Cardiac muscle cell (in vitro differentiated cells and primary cell): Measurements from ENCODE around the gene FHOD3. TPM values are rescaled to one million over a fixed set of nuclear protein-coding genes. Genes with fewer than 3 reads are reported as not detected.
A peak's percentile ranks its signal among the peaks of the same experiment; 100 is the strongest.

Experiments used
- DNase-seq, 2 donors: peaks; one replicate each; pipeline versions ENCODE4 v3.0.0 to v3.0.0-alpha.2; 2010 to 2017; ENCODE audit warnings: low read depth in 1 of 2, low spot score in 1 of 2
- H3K27ac ChIP-seq: fragments of 200-600 bp; sonication (generic); 2 replicates; pipeline ENCODE4 v1.5.1; 2016
- H3K27me3 ChIP-seq: fragments of 200-600 bp; sonication (generic); 2 replicates; pipeline ENCODE4 v1.6.0; 2016; ENCODE audit warnings: control low read depth
- H3K36me3 ChIP-seq: fragments of 200-600 bp; sonication (generic); 2 replicates; pipeline ENCODE4 v1.5.1; 2016; ENCODE audit warnings: control low read depth
- H3K4me1 ChIP-seq: fragments of 200-600 bp; sonication (generic); 2 replicates; pipeline ENCODE4 v1.8.1; 2017; ENCODE audit warnings: low read depth, mild to moderate bottlenecking, mixed run types
- H3K4me3 ChIP-seq: fragments of 200-600 bp; sonication (generic); 2 replicates; pipeline ENCODE4 v1.5.1; 2016; ENCODE audit warnings: mild to moderate bottlenecking
- H3K9me3 ChIP-seq: fragments of 200-600 bp; sonication (generic); 2 replicates; pipeline ENCODE4 v1.5.1; 2017; ENCODE audit warnings: low read depth, mild to moderate bottlenecking, control low read depth
- polyA plus RNA-seq: library from polyadenylated mRNA; unstranded; fragments of >200 nt; fragmentation: Nextera tagmentation; extraction: Ambion mirVana; gene quantifications from 2 replicates; pipeline ENCODE4 v1.2.1, GENCODE V29; 2016
- total RNA-seq: library from RNA; depleted of rRNA; stranded (reverse); fragments of >200 nt; gene quantifications from 2 replicates; pipeline ENCODE4 v1.2.3, GENCODE V29; 2016
- TF ChIP-seq, protein P1 (sequence below): IDR thresholded peaks from 2 replicates; pipeline ENCODE4 v1.5.1; 2012; ENCODE audit warnings: low read depth, mild to moderate bottlenecking, low read length

FHOD3 gene
- total and polyA plus RNA-seq, 2 experiments from 2014 or later, result 127 to 347 TPM

- Histone ChIP-seq H3K9me3 (no peaks in the 10 kb centered on the region), H3K27me3 (no peaks in the 10 kb centered on the region), H3K27ac (peak overlapping the region; percentile 55), H3K36me3 (peaks cover 27% of the 10 kb centered on the region), H3K4me1 (peaks cover 15% of the 10 kb centered on the region), H3K4me3 (no peak overlapping the region)
- no peak for DNase-seq
- TF ChIP-seq, protein P1, sequence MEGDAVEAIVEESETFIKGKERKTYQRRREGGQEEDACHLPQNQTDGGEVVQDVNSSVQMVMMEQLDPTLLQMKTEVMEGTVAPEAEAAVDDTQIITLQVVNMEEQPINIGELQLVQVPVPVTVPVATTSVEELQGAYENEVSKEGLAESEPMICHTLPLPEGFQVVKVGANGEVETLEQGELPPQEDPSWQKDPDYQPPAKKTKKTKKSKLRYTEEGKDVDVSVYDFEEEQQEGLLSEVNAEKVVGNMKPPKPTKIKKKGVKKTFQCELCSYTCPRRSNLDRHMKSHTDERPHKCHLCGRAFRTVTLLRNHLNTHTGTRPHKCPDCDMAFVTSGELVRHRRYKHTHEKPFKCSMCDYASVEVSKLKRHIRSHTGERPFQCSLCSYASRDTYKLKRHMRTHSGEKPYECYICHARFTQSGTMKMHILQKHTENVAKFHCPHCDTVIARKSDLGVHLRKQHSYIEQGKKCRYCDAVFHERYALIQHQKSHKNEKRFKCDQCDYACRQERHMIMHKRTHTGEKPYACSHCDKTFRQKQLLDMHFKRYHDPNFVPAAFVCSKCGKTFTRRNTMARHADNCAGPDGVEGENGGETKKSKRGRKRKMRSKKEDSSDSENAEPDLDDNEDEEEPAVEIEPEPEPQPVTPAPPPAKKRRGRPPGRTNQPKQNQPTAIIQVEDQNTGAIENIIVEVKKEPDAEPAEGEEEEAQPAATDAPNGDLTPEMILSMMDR, result no peak
These were observed 312.7 kb downstream of the FHOD3 start for GRCh38 chr18:36610258-36610657.

- H3K27ac ChIP-seq, result peak overlapping the region; percentile 55
- H3K9me3 ChIP-seq, result no peaks in the 10 kb centered on the region
- peaks cover 27% of the 10 kb centered on the region for H3K36me3 ChIP-seq
- peaks cover 15% of the 10 kb centered on the region for H3K4me1 ChIP-seq
- H3K27me3 ChIP-seq, result no peaks in the 10 kb centered on the region
- H3K4me3 ChIP-seq, result no peak overlapping the region
- DNase-seq, result peak in 1 of 2 donors; percentile 9
- TF ChIP-seq, protein P1, result no peak
These were observed 313.1 kb downstream of the FHOD3 start for GRCh38 chr18:36610661-36611060.

- TF ChIP-seq, protein P1, result no peak
- H3K4me3 ChIP-seq, result no peak overlapping the region
- no peaks in the 10 kb centered on the region for H3K9me3 ChIP-seq
- H3K27me3 ChIP-seq, result no peaks in the 10 kb centered on the region
- H3K36me3 ChIP-seq, result peaks cover 27% of the 10 kb centered on the region
- no peak for DNase-seq
- peak overlapping the region; percentile 55 for H3K27ac ChIP-seq
- H3K4me1 ChIP-seq, result peaks cover 15% of the 10 kb centered on the region
These were observed 315.6 kb downstream of the FHOD3 start for GRCh38 chr18:36613069-36613468.

- Histone ChIP-seq H3K4me1 (peaks cover 15% of the 10 kb centered on the region), H3K27ac (peak overlapping the region; percentile 55), H3K36me3 (peaks cover 27% of the 10 kb centered on the region), H3K9me3 (no peaks in the 10 kb centered on the region), H3K4me3 (no peak overlapping the region), H3K27me3 (no peaks in the 10 kb centered on the region)
- TF ChIP-seq, protein P1, result no peak
- no peak for DNase-seq
These were observed 316.3 kb downstream of the FHOD3 start for GRCh38 chr18:36613810-36614209.

GRCh38 chr18:36620788-36621187, 323.3 kb downstream of the FHOD3 start:
- Histone ChIP-seq H3K36me3 (peaks cover 4% of the 10 kb centered on the region), H3K4me1 (peaks cover 42% of the 10 kb centered on the region), H3K27me3 (no peaks in the 10 kb centered on the region), H3K4me3 (no peak overlapping the region), H3K27ac (no peak overlapping the region), H3K9me3 (no peaks in the 10 kb centered on the region)
- TF ChIP-seq, protein P1, result peak; percentile 9
- peak in 1 of 2 donors; percentile 22 for DNase-seq

DNA sequence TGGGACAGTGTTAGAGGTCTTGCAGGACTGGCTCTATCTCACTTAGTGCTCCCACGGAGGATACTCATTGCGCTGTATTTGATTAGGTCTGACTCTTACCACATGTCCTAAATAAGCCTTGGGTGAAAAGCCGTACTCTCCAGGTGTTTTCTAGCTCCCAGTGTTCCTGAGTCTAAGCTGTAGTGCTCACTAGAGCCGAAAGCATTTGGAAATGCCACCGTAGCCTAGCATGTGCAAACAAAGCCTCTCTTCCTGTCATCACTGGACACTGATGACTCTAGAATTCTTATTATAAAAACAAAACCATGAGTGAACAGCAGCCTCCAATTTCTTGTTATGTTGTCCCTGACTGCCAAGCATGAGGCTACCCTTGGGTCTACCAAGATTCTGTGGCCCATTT, 325.1 kb downstream of the FHOD3 start:
- H3K27me3 ChIP-seq, result no peaks in the 10 kb centered on the region
- peaks cover 18% of the 10 kb centered on the region for H3K36me3 ChIP-seq
- TF ChIP-seq, protein P1, result no peak
- no peaks in the 10 kb centered on the region for H3K9me3 ChIP-seq
- DNase-seq, result peak in 1 of 2 donors; percentile 23
- H3K27ac ChIP-seq, result peak overlapping the region; percentile 53
- peaks cover 42% of the 10 kb centered on the region for H3K4me1 ChIP-seq
- no peak overlapping the region for H3K4me3 ChIP-seq
